BLaER1 treated with 17β-estradiol and CSF1 and Interleukin-3, amounts not matched to agents 10 nM and 100 nM (cell line): ENCODE measurements around the gene PTPRN2.
A peak's percentile ranks its signal among the peaks of the same experiment; 100 is the strongest.
"Not testable (repeated sequence)": the region's sequence is repeated elsewhere in the genome, so short reads cannot be mapped to it uniquely, and the experiment has no call there.

ENCODE experiments used
- H3K27ac ChIP-seq, 11 experiments: shearing (Covaris generic); formaldehyde crosslinking; 2 replicates each; pipeline ENCODE4 v1.8.1; 2022
- H3K27me3 ChIP-seq, 11 experiments: shearing (Covaris generic); formaldehyde crosslinking; 2 replicates each; pipeline ENCODE4 v1.8.1; 2022
- H3K36me3 ChIP-seq, 11 experiments: shearing (Covaris generic); formaldehyde crosslinking; 2 replicates each; pipeline ENCODE4 v1.8.1; 2022
- H3K4me1 ChIP-seq, 10 experiments: shearing (Covaris generic); formaldehyde crosslinking; 2 replicates each; pipeline ENCODE4 v1.8.1; 2022
- H3K4me2 ChIP-seq, 11 experiments: shearing (Covaris generic); formaldehyde crosslinking; 2 replicates each; pipeline ENCODE4 v1.8.1; 2022
- H3K4me3 ChIP-seq, 10 experiments: shearing (Covaris generic); formaldehyde crosslinking; 2 replicates each; pipeline ENCODE4 v1.8.1; 2022
- H3K9ac ChIP-seq, 11 experiments: shearing (Covaris generic); formaldehyde crosslinking; 2 replicates each; pipeline ENCODE4 v1.8.1; 2022
- H3K9me3 ChIP-seq, 11 experiments: shearing (Covaris generic); formaldehyde crosslinking; replicated peaks in 1 of 11; 2 replicates each; pipeline ENCODE4 v1.8.1; 2022
- H4K20me1 ChIP-seq, 11 experiments: shearing (Covaris generic); formaldehyde crosslinking; 2 replicates each; pipeline ENCODE4 v1.8.1; 2022
- Cebpa-rat ChIP-seq, 11 experiments: shearing (Covaris generic); IDR thresholded peaks; 2 replicates each; pipeline ENCODE4 v1.8.1; 2022

Gene PTPRN2

GRCh38 chr7:157568106-157568769, 1019.4 kb downstream of the PTPRN2 start:
- H3K4me1 ChIP-seq: peaks cover 29 to 44% (median 35%) of the 10 kb centered on the region in 10 experiments
- peak overlapping the region in 9 of 11 experiments; percentile 2 to 58 (median 45); a peak in 12 of 22 replicates for H3K9ac ChIP-seq
- H3K27ac ChIP-seq: peak overlapping the region in 5 of 11 experiments; percentile 18 to 54 (median 40); a peak in 5 of 22 replicates
- H3K4me2 ChIP-seq: peak overlapping the region; percentile 82 to 99 (median 95)
- H3K9me3 ChIP-seq: peaks cover 0 to 18% (median 14%) of the 10 kb centered on the region in 11 experiments; a peak in 17 of 22 replicates
- peak overlapping the region; percentile 31 to 65 (median 49); a peak in 19 of 20 replicates for H3K4me3 ChIP-seq
- peaks cover 0 to 17% (median 0%) of the 10 kb centered on the region in 11 experiments; a peak in 3 of 22 replicates for H3K27me3 ChIP-seq
- no peak for TF ChIP-seq Cebpa-rat (IDR thresholded peaks at IDR 0.05)
- H3K36me3 ChIP-seq: no peaks in the 10 kb centered on the region
- H4K20me1 ChIP-seq: 0 out of 22 replicates have a peak, but pooled peaks cover 0 to 6% (median 0%) of the 10 kb centered on the region in 11 experiments

GRCh38 chr7:157567666-157568065, 1020.0 kb downstream of the PTPRN2 start:
- Histone ChIP-seq H3K27ac (no peak overlapping the region), H3K27me3 (peaks cover 0 to 17% (median 0%) of the 10 kb centered on the region in 11 experiments; a peak in 3 of 22 replicates), H3K36me3 (no peaks in the 10 kb centered on the region), H3K9me3 (peaks cover 2 to 23% (median 14%) of the 10 kb centered on the region in 11 experiments; a peak in 20 of 22 replicates), H3K4me2 (peak overlapping the region; percentile 82 to 99 (median 95); a peak in 14 of 22 replicates), H4K20me1 (0 out of 22 replicates have a peak, but pooled peaks cover 0 to 6% (median 0%) of the 10 kb centered on the region in 11 experiments), H3K4me3 (no peak overlapping the region), H3K9ac (no peak overlapping the region), H3K4me1 (peaks cover 29 to 44% (median 35%) of the 10 kb centered on the region in 10 experiments)
- TF ChIP-seq Cebpa-rat (IDR thresholded peaks at IDR 0.05): no peak

- H3K9ac ChIP-seq: no peak overlapping the region
- H4K20me1 ChIP-seq: peaks cover 0 to 6% (median 0%) of the 10 kb centered on the region in 11 experiments; a peak in 1 of 22 replicates
- H3K36me3 ChIP-seq: no peaks in the 10 kb centered on the region
- H3K27ac ChIP-seq: no peak overlapping the region
- peaks cover 6 to 27% (median 15%) of the 10 kb centered on the region in 11 experiments; a peak in 20 of 22 replicates for H3K9me3 ChIP-seq
- H3K4me3 ChIP-seq: no peak overlapping the region
- no peak for TF ChIP-seq Cebpa-rat (IDR thresholded peaks at IDR 0.05)
- peaks cover 29 to 46% (median 41%) of the 10 kb centered on the region in 10 experiments for H3K4me1 ChIP-seq
- H3K27me3 ChIP-seq: peaks cover 0 to 20% (median 0%) of the 10 kb centered on the region in 11 experiments; a peak in 4 of 22 replicates
- no peak overlapping the region for H3K4me2 ChIP-seq
Observed at GRCh38 chr7:157566631-157567006, 1021.0 kb downstream of the PTPRN2 start.

GRCh38 chr7:157565981-157566630, 1021.5 kb downstream of the PTPRN2 start:
- peaks cover 6 to 27% (median 15%) of the 10 kb centered on the region in 11 experiments; a peak in 20 of 22 replicates for H3K9me3 ChIP-seq
- H3K4me3 ChIP-seq: no peak overlapping the region
- no peaks in the 10 kb centered on the region for H3K36me3 ChIP-seq
- H4K20me1 ChIP-seq: peaks cover 0 to 8% (median 0%) of the 10 kb centered on the region in 11 experiments; a peak in 3 of 22 replicates
- peaks cover 0 to 25% (median 0%) of the 10 kb centered on the region in 11 experiments; a peak in 4 of 22 replicates for H3K27me3 ChIP-seq
- peaks cover 30 to 51% (median 46%) of the 10 kb centered on the region in 10 experiments for H3K4me1 ChIP-seq
- H3K9ac ChIP-seq: no peak overlapping the region
- H3K4me2 ChIP-seq: no peak overlapping the region
- TF ChIP-seq Cebpa-rat (IDR thresholded peaks at IDR 0.05): no peak
- no peak overlapping the region for H3K27ac ChIP-seq

DNA sequence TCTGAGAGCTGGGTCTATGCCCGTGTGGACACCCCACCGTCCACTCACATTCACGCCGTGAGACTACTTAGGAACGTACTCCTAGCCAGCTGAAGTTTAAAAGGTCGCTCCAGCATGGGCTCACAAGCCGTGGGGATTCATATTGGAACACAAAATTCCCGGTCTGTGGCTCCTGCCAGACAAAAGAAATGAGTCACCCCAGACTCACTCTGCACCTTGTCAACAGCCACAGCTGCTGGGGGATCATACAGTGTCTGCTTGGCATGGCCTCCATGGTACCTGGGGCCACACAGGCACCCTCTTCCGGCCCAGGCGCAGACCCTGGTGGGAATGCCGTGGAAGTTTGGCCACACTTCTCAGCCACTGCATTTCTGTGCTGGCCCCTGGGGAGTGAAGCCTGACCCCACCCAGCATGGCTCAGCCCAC, 1022.4 kb downstream of the PTPRN2 start:
- Histone ChIP-seq H3K36me3 (no peaks in the 10 kb centered on the region), H3K4me1 (peaks cover 30 to 53% (median 47%) of the 10 kb centered on the region in 10 experiments), H3K4me2 (0 out of 22 replicates have a peak overlapping the region, but pooled peaks of 1 of the 11 experiments have one; percentile 7), H4K20me1 (peaks cover 0 to 17% (median 4%) of the 10 kb centered on the region in 11 experiments; a peak in 3 of 22 replicates), H3K27me3 (peaks cover 0 to 31% (median 0%) of the 10 kb centered on the region in 11 experiments; a peak in 4 of 22 replicates), H3K27ac (no peak overlapping the region), H3K4me3 (no peak overlapping the region), H3K9ac (no peak overlapping the region), H3K9me3 (peaks cover 6 to 27% (median 15%) of the 10 kb centered on the region in 11 experiments; a peak in 20 of 22 replicates)
- no peak for TF ChIP-seq Cebpa-rat (IDR thresholded peaks at IDR 0.05)

DNA sequence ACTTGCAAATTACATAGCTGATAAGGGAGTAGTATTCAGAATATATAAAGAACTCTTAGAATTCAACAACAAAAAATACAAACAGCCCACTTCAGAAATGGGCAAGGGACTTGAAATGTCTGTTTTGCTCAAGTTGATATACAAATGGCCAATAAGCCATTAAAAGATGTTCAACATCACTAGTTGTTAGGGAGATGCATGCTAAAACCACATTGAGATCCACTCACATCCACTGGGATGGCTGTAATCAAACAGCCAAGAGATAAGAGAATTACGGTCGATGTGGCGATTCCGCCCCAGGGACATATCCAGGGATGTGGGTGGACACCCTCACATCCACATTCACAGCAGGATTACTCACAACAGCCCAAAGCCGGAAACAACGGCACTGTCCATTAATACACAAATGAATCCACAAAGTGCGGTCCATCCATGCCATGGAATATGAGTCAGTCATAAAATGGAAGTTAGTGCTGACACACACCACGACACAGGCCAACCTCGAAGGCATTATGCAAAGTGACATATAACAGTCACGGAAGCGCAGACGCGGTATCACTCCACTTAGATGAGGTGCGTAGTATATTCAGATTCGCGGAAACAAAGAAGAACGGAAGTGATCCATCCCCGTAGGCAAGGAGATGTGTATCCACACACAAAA, 1023.0 kb downstream of the PTPRN2 start:
- H3K9me3 ChIP-seq: peaks cover 6 to 27% (median 15%) of the 10 kb centered on the region in 11 experiments; a peak in 20 of 22 replicates
- H3K27ac ChIP-seq: no peak overlapping the region
- peaks cover 0 to 19% (median 4%) of the 10 kb centered on the region in 11 experiments; a peak in 3 of 22 replicates for H4K20me1 ChIP-seq

GRCh38 chr7:157563467-157564135, 1024.0 kb downstream of the PTPRN2 start:
- H3K36me3 ChIP-seq, H3K4me2 ChIP-seq, H3K9ac ChIP-seq, H3K27ac ChIP-seq, H3K4me3 ChIP-seq: not testable (repeated sequence)
- Histone ChIP-seq H3K4me1 (peaks cover 18 to 49% (median 42%) of the 10 kb centered on the region in 10 experiments), H4K20me1 (peaks cover 0 to 26% (median 4%) of the 10 kb centered on the region in 11 experiments; a peak in 3 of 22 replicates), H3K27me3 (peaks cover 0 to 33% (median 0%) of the 10 kb centered on the region in 11 experiments; a peak in 6 of 22 replicates), H3K9me3 (peaks cover 6 to 27% (median 15%) of the 10 kb centered on the region in 11 experiments; a peak in 20 of 22 replicates)

More for the DNA sequence above, 1023.0 kb downstream of the PTPRN2 start:
- Histone ChIP-seq H3K4me3 (no peak overlapping the region), H3K27me3 (peaks cover 0 to 31% (median 0%) of the 10 kb centered on the region in 11 experiments; a peak in 5 of 22 replicates), H3K4me2 (0 out of 22 replicates have a peak overlapping the region, but pooled peaks of 1 of the 11 experiments have one; percentile 7), H3K9ac (no peak overlapping the region), H3K36me3 (no peaks in the 10 kb centered on the region), H3K4me1 (peaks cover 24 to 50% (median 44%) of the 10 kb centered on the region in 10 experiments)
- TF ChIP-seq Cebpa-rat (IDR thresholded peaks at IDR 0.05): no peak

DNA sequence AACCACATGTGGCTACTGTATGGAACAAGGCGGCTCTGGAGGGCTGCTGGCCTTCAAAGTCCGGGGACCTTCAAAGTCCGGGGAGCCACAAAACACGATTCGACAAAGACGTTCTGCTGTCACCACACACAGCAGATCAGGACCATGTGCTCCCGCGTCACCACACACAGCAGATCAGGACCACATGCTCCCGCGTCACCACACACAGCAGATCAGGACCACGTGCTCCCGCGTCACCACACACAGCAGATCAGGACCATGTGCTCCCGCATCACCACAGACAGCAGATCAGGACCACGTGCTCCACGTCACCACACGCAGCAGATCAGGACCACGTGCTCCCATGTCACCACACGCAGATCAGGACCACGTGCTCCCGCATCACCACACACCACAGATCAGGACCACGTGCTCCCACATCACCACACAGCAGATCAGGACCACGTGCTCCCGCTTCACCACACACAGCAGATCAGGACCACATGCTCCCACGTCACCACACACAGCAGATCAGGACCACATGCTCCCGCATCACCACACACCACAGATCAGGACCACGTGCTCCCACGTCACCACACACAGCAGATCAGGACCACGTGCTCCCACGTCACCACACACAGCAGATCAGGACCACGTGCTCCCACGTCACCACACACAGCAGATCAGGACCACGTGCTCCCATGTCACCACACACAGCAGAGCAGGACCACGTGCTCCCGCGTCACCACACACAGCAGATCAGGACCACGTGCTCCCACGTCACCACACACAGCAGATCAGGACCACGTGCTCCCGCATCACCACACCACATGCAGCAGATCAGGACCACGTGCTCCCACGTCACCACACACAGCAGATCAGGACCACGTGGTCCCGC, 1024.9 kb downstream of the PTPRN2 start:
- H3K9ac ChIP-seq, H3K27ac ChIP-seq, H3K4me3 ChIP-seq, H3K36me3 ChIP-seq: not testable (repeated sequence)
- H3K4me2 ChIP-seq: peak overlapping the region in 2 of 11 experiments; percentile 71 to 84; a peak in 2 of 22 replicates
- H3K9me3 ChIP-seq: peaks cover 6 to 27% (median 15%) of the 10 kb centered on the region in 11 experiments; a peak in 20 of 22 replicates
- H4K20me1 ChIP-seq: peaks cover 0 to 23% (median 4%) of the 10 kb centered on the region in 11 experiments; a peak in 3 of 22 replicates
- peaks cover 0 to 32% (median 0%) of the 10 kb centered on the region in 11 experiments; a peak in 6 of 22 replicates for H3K27me3 ChIP-seq
- peaks cover 12 to 47% (median 39%) of the 10 kb centered on the region in 10 experiments for H3K4me1 ChIP-seq
